NAMALWA (cell line): ENCODE results near the gene PTPRB.

Experiments
- DNase-seq: peaks from one replicate; pipeline ENCODE4 v3.0.0-alpha.2; 2015; ENCODE audit warnings: low spot score

The PTPRB gene

GRCh38 chr12:70643939-70644338, 6.7 kb upstream of the PTPRB start:
- no peak for DNase-seq

DNA sequence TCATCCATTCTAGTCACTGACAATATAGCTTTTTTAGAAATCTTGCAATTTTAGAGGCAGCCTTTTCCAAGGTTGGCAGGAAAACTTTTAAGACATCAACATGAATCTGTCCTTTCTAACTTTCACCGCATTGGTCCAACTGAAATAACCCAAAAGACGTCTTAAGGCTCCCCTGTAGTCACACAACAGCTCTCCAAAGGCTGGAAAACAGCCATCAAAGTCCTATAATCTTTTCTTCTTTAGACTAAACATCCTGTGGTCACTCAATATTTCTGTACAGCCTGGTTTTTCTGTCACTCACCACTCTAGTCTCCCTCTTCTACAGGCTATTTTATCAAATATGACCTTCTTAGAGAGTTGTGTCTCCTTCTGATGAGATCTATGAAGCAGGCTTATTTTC, 4.5 kb upstream of the PTPRB start:
- no peak for DNase-seq

GRCh38 chr12:70640901-70641300, 3.7 kb upstream of the PTPRB start:
- DNase-seq = no peak

DNA sequence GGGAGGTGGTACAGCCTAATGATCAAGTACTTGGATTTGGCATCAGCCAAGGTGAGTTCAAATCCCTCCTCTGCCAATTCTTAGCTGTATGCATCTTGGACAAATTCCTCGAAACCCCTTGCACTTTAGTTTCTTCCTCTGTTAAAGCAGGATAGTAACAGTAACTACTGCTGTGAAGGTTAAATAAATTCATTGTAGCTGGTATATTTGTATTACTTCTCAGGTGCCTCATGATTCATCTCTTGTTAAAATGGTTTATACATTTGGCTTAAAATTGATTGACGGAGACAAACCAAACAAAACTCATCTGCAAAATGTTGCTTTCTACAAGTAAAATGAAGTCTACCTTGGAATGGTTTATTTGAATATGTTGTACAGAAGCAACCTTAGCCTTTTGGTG, 2.3 kb upstream of the PTPRB start:
- DNase-seq = no peak

GRCh38 chr12:70638639-70639360, 1.6 kb upstream of the PTPRB start:
- DNase-seq = no peak

- DNase-seq = no peak
Observed at GRCh38 chr12:70635755-70636154, 1.5 kb downstream of the PTPRB start.

- no peak for DNase-seq
Observed at GRCh38 chr12:70628701-70629480, 8.3 kb downstream of the PTPRB start.

DNA sequence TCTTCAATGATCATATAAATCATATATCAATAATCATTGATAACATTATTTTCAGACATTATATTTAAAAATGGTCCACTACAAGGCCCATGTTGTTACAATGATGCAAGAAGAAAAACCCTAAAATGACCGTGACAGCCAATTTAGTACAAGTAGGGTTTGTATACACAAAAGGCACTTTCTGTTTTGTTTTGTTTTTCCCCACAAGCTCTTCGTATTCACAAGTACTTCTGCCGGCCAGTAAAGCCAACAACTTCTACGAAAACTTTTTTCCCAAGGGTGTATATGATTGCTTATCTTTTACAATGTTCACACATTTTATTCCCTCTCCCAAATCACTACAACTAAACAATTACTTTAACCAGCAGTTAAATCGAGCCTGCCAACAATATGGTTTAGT, 9.6 kb downstream of the PTPRB start:
- DNase-seq = no peak

DNA sequence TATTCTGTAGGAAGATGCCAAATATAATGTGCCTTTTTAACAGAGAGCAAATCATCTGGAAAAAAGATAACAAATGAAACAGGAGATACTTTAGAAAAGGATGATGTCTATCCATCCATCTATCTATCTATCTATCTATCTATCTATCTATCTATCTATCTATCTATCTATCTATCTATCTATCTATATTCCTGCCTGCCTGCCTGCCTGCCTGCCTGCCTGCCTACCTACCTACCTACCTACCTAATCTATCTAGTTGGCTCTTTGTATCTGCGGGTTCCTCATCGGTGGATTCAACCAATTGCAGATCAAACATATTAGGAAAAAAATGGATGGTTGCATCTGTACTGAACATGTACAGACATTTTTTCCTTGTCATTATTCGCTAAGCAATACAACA, 11.0 kb downstream of the PTPRB start:
- no peak for DNase-seq

DNA sequence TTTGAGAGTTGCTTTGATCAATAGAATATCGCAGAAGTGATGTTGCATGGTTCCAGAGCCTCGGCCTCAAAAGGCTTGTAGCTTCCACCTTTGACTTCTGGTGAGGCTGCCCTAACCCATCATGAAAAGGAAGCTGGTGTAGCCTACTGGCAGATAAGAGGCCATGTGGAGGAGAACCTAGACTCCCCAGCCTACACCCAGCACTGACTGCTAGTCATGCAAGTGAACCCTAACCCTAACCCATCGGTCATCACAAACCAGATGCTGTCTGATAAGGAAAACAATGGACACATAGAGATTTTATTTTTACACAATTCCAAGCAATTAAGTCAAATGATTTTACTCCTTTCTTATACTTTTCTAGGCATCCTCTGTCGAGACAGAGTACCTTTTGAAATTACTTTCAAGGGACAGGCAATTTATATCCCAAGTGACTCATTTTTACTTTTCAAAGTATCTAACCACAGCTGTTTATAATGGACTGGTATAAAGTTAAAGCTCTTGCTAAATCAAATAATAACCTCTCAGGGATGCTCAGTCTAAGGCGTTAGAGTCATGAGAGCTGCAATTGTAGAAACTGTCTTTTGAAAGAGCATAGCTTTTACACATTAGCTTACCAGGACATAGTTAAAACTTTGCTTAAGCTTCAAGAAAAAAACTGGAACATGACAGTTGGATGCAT, 17.6 kb downstream of the PTPRB start:
- DNase-seq = no peak

DNA sequence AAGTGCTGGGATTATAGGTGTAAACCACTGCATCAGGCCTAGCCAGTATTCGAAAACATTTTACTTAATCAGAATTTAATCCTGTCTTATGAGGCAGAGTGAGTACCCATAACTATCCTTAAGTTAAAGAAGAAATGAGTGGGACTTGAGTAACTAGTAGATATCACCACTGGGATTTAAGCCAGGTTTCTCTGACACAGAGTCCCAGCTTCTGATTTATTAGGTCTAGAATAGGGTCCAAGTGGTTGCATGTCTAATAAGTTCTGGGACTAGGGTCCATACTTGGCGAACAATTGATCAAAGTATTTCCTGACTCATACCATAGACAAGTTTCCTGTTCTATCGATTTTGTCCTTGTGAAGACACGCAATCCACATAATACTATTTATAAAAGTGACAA, 18.9 kb downstream of the PTPRB start:
- DNase-seq = no peak

- no peak for DNase-seq
Observed at GRCh38 chr12:70617450-70617849, 19.8 kb downstream of the PTPRB start.

- DNase-seq = no peak
Observed at GRCh38 chr12:70615174-70615866, 21.9 kb downstream of the PTPRB start.

- DNase-seq = no peak
Observed at GRCh38 chr12:70609739-70610491, 27.3 kb downstream of the PTPRB start.

DNA sequence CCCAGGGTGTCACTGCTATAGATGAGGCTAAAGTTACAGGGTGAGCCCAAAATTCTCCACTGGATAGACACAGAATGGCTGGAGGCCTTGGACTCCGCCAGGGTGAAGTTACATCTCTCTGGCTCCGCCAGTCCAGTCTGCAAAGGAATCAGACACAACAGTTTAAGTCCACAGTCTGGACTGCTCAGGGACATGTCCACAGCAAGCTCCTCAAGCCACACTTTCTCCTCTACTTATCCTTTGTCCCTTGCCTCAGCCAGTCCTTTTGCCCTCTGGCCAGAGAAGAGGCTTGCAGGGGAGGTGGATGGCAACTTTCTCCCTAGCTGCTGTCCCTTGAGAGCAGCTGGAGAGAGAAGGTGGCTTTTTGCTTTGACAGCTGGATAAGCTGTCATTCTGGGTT, 28.0 kb downstream of the PTPRB start:
- DNase-seq = no peak

- DNase-seq = no peak
Observed at GRCh38 chr12:70608184-70608583, 29.0 kb downstream of the PTPRB start.

DNA sequence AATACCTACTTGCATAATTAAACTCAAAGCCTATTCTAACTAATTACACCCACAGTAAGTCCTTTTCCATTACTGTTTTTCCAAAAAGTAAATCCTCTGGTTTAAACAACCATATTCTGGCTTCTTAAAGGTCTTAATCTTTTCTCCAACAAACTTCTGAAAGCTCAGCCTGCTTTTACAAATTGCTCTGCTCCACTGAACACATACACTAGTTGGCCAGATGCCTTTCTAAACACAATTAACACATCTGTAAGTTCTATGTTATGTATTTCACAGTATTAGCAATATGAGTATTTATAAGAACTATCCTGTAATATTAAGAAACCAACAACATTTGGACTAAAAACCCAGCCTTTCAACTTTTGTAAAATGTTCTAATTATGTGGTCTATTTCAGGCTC, 30.1 kb downstream of the PTPRB start:
- no peak for DNase-seq

DNA sequence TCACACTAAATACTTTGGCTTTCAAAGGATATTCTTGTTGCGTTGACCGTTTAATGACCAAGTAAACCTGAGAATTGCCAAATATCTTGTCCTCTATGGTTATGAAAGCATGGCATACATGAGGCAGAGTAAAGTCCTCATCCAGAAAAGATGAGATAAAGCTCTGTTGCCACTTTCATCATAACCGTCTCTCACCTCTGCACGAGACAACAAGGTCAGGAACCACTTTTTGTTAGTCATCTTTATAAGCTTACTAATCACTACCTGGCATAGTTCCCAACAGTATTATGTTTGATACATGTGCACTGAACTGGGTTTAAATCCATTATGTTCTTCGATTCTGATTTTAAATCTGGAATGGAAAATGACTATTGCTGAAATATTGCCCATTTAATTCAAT, 31.3 kb downstream of the PTPRB start:
- no peak for DNase-seq

- DNase-seq = no peak
Observed at GRCh38 chr12:70604662-70605061, 32.6 kb downstream of the PTPRB start.

- no peak for DNase-seq
Observed at GRCh38 chr12:70603044-70603443, 34.2 kb downstream of the PTPRB start.

DNA sequence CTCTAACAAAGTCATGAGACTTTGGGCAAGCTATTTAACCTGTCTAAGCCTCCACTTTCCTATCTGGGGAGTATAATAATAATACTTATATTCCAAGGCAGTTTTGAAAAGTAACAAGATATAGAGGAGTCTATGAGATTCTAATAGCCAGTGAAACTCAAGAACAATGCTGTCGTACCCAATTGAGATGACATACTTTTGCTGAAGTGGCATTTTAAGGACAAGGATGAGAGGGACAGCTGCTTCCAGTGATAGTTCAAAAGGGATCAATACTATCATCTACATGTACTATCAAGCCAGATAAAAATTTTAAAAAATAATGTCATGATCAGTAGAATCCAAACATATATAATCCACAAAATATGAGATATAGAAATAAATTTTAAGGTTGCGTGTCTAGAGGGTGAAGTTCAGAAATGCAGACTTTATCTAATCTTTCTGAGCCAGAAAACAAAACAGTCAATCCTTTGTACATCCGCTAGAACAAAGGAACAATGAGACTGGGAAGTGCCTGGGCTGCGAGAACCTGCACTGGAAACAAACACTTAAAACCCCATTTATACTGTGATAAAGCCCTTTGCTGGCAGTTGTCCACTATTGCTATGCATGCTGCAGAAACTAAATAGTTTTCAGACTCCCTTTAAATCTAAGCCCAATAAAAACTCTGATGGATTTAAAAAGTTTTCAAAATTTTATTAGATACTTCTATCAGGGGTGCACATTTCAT, 38.6 kb downstream of the PTPRB start:
- DNase-seq = no peak
